T-helper 17 cell (primary cell): ENCODE data around the gene FICD. TPM values are rescaled to one million over a fixed set of nuclear protein-coding genes. Genes with fewer than 3 reads are reported as not detected.

Experiments used
- ATAC-seq: fragments of 150-1000 bp; cut with Tn5 transposase; 2 replicates; pipeline ENCODE4 v1.10.0; 2021; ENCODE audit warnings: mild to moderate bottlenecking, moderate library complexity
- DNase-seq, 3 donors: peaks; one replicate each; pipeline versions ENCODE4 v3.0.0 to v3.0.0-alpha.2; 2020 to 2021
- H3K9me3 ChIP-seq: one replicate; pipeline ENCODE4 v1.7.0; 2013; ENCODE audit warnings: low read length, mild to moderate bottlenecking; ENCODE audit not compliant: control insufficient read depth, poor library complexity, severe bottlenecking
- H3K27ac Mint-ChIP-seq: one replicate; pipeline ENCODE4 v1.8.0; 2022; ENCODE audit warnings: mild to moderate bottlenecking, moderate library complexity, mixed read lengths
- H3K27me3 Mint-ChIP-seq: one replicate; pipeline ENCODE4 v1.8.0; 2022; ENCODE audit warnings: mixed read lengths
- H3K36me3 Mint-ChIP-seq: one replicate; pipeline ENCODE4 v1.8.0; 2022; ENCODE audit warnings: low read depth, mixed read lengths
- H3K4me1 Mint-ChIP-seq: one replicate; pipeline ENCODE4 v1.8.0; 2022; ENCODE audit warnings: mild to moderate bottlenecking, mixed read lengths
- H3K4me3 Mint-ChIP-seq: one replicate; pipeline ENCODE4 v1.8.0; 2022; ENCODE audit warnings: mild to moderate bottlenecking, moderate library complexity, mixed read lengths
- total RNA-seq, 4 donors: library from RNA in 2 of 4; stranded (reverse) in 2 of 4; gene quantifications; one replicate each; pipeline ENCODE4 v1.2.3 and lab custom pipeline; 2022 to 2026

Gene FICD
- total RNA-seq, 2 donors from 2014 or later, result 4.4 to 5.1 TPM

DNA sequence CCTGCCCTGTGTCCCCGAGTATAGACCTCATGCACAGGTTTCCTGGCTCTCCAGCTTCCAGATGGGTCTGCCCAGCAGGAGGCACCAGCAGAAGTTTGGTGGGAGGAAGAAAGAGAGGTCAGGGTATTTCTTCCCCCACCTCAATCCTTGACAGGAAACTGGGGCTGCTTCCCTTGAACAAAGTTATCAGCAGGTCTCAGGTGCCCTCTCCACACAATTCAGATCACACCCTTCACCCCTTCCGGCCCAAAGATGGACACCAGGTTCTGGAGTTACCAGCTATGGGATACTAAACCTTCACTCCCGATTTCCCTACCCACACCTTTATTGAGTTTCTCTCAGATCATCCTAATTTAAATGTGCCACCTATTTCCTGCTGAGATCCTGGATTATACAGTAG is 44.7 kb downstream of the FICD start:
- H3K36me3 Mint-ChIP-seq, result peaks cover 3% of the 10 kb centered on the region
- H3K9me3 ChIP-seq, result no peaks in the 10 kb centered on the region
- peaks cover 32% of the 10 kb centered on the region for H3K4me1 Mint-ChIP-seq
- peak overlapping the region; percentile 100 for H3K27ac Mint-ChIP-seq
- no peaks in the 10 kb centered on the region for H3K27me3 Mint-ChIP-seq
- peak overlapping the region; percentile 100 for H3K4me3 Mint-ChIP-seq
- no peak for DNase-seq
- ATAC-seq, result no peak

GRCh38 chr12:108560321-108560721 is 45.2 kb downstream of the FICD start:
- no peaks in the 10 kb centered on the region for H3K27me3 Mint-ChIP-seq
- no peaks in the 10 kb centered on the region for H3K9me3 ChIP-seq
- DNase-seq, result no peak
- peaks cover 29% of the 10 kb centered on the region for H3K4me1 Mint-ChIP-seq
- H3K36me3 Mint-ChIP-seq, result peaks cover 3% of the 10 kb centered on the region
- peak overlapping the region; percentile 100 for H3K4me3 Mint-ChIP-seq
- peak overlapping the region; percentile 100 for H3K27ac Mint-ChIP-seq
- no peak for ATAC-seq

DNA sequence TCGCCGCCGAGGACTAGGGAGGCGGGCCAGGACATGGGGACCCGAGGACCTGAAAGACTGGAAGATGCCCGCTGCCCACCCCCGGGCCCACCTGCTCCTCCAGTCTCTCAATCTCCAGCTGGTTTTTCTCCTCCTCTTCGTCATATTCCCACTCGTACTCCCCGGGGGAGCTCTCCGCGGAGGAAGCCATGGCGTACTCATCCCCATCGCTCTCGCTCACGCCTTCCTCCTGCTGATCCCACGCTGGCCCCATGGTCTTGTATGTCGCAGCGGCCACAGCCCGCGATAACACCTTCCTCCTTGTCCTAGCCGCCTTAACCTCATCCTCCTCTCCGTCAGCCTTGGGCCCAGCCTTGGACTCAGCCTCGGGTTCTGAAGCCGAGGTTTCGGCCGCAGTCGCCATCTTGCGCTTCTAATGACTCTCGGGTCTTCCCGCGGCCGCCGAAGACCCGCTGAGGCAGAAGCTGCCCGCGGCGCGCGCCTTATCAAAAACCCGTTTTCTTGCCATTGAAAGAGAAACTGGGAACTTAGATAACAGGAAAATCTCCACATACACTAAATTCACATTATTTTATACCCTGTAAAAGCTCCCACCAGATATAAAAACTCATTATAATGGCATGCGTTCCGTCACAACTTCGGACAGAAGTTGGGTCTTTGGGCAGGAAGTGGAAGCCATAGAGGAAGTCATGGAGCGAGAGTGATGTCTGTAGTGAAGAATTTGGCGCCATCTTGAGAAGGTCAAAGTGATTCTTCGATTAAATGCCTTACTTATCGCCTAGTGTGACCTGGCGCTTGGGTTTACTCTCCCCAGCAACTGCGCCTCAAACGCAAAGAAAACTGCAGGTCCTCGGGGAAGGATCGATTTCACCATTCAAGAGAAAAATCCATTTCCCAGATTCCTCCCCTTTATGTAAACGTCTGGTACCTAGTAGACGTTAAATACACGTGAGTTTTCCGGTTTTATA is 46.0 kb downstream of the FICD start, which contains the start of gene SART3:
SART3 (minus strand) TSS at position 422 of the 968 bp plus-strand sequence; CDS start at position 403, 19 bp downstream.
- Mint-ChIP-seq H3K27ac (peak within 1 kb of the TSS; percentile 100), H3K36me3 (peaks cover 3% of the 10 kb centered on the region), H3K27me3 (no peaks in the 10 kb centered on the region), H3K4me3 (peak within 1 kb of the TSS; percentile 100), H3K4me1 (peaks cover 32% of the 10 kb centered on the region)
- peak; percentile 64 for ATAC-seq
- no peaks in the 10 kb centered on the region for H3K9me3 ChIP-seq
- DNase-seq, result peak; percentile 65 to 76 (median 68)

DNA sequence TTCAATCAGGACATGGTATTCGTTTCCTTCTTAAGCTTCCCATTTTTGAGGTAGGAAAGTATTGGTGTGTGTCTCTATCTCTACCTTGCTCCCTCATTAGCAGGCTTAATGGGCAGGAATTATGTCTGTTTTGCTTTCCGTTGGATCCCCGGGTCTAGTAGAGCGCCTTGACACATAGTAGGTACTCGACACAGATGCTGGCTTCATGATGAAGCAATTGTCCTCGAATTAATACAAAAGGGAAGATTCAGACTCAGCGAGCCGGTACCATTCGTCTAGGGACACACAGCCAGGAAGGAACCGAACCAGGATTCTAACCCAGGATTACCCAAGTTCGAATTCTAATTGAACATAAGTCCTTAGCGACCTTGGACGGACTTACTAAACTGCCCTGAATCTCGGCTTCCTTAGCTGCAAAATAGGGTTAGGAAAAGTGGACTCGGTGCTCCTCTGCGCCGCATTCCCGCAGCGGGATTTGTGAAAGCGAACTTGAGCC is 46.8 kb downstream of the FICD start:
- H3K36me3 Mint-ChIP-seq, result peaks cover 3% of the 10 kb centered on the region
- no peaks in the 10 kb centered on the region for H3K27me3 Mint-ChIP-seq
- ATAC-seq, result peak; percentile 2
- no peak for DNase-seq
- peaks cover 29% of the 10 kb centered on the region for H3K4me1 Mint-ChIP-seq
- no peaks in the 10 kb centered on the region for H3K9me3 ChIP-seq
- peak overlapping the region; percentile 100 for H3K4me3 Mint-ChIP-seq
- H3K27ac Mint-ChIP-seq, result peak overlapping the region; percentile 100

GRCh38 chr12:108562348-108563135 is 47.5 kb downstream of the FICD start, which contains the start of gene ISCU:
ISCU (plus strand) TSS chr12:108562596; CDS start chr12:108562623, 27 bp downstream.
- Mint-ChIP-seq H3K27ac (peak within 1 kb of the TSS; percentile 100), H3K4me1 (peaks cover 26% of the 10 kb centered on the region), H3K27me3 (no peaks in the 10 kb centered on the region), H3K4me3 (peak within 1 kb of the TSS; percentile 100), H3K36me3 (peaks cover 3% of the 10 kb centered on the region)
- DNase-seq (peak; percentile 99 to 100 (median 100)), ATAC-seq (peak; percentile 70)
- H3K9me3 ChIP-seq, result no peaks in the 10 kb centered on the region

DNA sequence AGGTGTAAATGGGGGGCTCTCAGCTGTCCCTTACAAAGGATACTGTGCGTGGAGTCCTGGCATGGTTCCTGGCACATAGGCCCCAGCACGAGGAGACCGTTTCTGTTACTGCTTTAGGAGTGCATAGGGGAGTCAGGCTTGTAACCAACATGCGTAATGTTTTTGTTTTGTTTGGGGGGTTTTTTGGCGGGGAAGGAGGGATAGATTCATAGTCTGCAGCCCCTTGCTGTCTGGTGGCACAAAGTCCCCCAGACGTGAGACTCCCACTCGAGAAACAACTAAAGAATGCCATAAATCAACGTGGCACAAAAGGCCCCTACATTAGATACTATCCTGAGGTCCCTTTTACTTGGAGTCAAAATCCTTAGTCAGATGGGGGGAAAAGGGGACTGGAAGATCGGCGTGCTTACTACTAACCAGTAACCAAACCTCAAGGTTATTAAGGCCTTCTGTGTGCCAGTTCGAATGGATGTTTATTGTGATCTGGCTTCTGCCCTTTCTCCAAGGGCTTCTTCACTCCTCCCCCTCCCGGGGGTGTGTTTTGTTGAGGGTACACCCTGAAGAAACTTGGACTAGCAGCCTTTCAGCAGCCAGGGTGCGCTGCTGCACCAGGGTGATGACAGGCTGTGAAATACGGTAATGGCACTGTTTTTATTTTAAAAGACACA is 48.2 kb downstream of the FICD start:
- DNase-seq, result peak; percentile 67 to 79 (median 76)
- ATAC-seq, result peak; percentile 62
- peak overlapping the region; percentile 100 for H3K4me3 Mint-ChIP-seq
- H3K27me3 Mint-ChIP-seq, result no peaks in the 10 kb centered on the region
- H3K27ac Mint-ChIP-seq, result peak overlapping the region; percentile 100
- H3K4me1 Mint-ChIP-seq, result peaks cover 26% of the 10 kb centered on the region
- H3K9me3 ChIP-seq, result no peaks in the 10 kb centered on the region
- peaks cover 3% of the 10 kb centered on the region for H3K36me3 Mint-ChIP-seq

DNA sequence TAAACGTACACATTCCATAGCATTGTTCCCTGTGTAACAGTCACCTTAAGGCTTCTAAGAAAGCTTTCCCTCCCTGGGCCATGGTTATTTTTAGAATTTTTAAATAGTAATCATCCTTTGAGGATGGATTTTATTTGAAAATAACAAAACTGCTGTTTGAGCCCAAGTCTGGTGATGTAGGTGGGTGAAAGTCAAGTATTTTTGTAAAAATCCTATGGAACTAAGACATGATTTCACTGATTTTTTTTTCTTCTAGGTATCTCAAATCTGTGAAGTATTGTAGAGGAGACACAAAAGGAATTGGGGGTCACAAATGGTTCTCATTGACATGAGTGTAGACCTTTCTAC is 48.7 kb downstream of the FICD start:
- no peaks in the 10 kb centered on the region for H3K27me3 Mint-ChIP-seq
- ATAC-seq (no peak), DNase-seq (no peak)
- H3K4me3 Mint-ChIP-seq, result peak overlapping the region; percentile 100
- H3K27ac Mint-ChIP-seq, result peak overlapping the region; percentile 100
- no peaks in the 10 kb centered on the region for H3K9me3 ChIP-seq
- H3K4me1 Mint-ChIP-seq, result peaks cover 29% of the 10 kb centered on the region
- peaks cover 5% of the 10 kb centered on the region for H3K36me3 Mint-ChIP-seq

- no peaks in the 10 kb centered on the region for H3K9me3 ChIP-seq
- Mint-ChIP-seq H3K27me3 (no peaks in the 10 kb centered on the region), H3K4me1 (peaks cover 34% of the 10 kb centered on the region), H3K4me3 (no peak overlapping the region), H3K36me3 (peaks cover 7% of the 10 kb centered on the region), H3K27ac (no peak overlapping the region)
- no peak for DNase-seq
- ATAC-seq, result no peak
Measured at GRCh38 chr12:108564724-108565123, 49.6 kb downstream of the FICD start.

DNA sequence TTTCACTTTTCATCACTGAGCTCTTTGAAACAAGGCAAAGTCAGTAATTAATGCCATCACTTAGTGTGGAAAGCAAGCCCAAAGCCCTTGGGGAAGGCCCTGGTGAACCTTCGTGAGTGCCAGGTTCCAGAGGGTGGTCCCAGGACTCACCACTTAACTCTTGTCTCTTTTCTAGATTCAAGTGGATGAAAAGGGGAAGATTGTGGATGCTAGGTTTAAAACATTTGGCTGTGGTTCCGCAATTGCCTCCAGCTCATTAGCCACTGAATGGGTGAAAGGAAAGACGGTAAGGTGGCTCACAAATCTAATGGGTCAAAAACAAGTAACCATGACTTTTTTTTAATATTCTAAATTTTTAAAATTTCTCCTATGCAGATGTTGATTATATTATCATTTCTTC is 50.1 kb downstream of the FICD start:
- ATAC-seq (no peak), DNase-seq (no peak)
- peak overlapping the region; percentile 99 for H3K27ac Mint-ChIP-seq
- no peaks in the 10 kb centered on the region for H3K27me3 Mint-ChIP-seq
- H3K9me3 ChIP-seq, result no peaks in the 10 kb centered on the region
- peaks cover 32% of the 10 kb centered on the region for H3K4me1 Mint-ChIP-seq
- peaks cover 7% of the 10 kb centered on the region for H3K36me3 Mint-ChIP-seq
- no peak overlapping the region for H3K4me3 Mint-ChIP-seq

- Mint-ChIP-seq H3K36me3 (peaks cover 5% of the 10 kb centered on the region), H3K27ac (peak overlapping the region; percentile 99), H3K4me3 (no peak overlapping the region), H3K27me3 (no peaks in the 10 kb centered on the region), H3K4me1 (peaks cover 31% of the 10 kb centered on the region)
- H3K9me3 ChIP-seq, result no peaks in the 10 kb centered on the region
- DNase-seq, result peak; percentile 40 to 66 (median 40)
- no peak for ATAC-seq
Measured at GRCh38 chr12:108565976-108566375, 50.9 kb downstream of the FICD start.

DNA sequence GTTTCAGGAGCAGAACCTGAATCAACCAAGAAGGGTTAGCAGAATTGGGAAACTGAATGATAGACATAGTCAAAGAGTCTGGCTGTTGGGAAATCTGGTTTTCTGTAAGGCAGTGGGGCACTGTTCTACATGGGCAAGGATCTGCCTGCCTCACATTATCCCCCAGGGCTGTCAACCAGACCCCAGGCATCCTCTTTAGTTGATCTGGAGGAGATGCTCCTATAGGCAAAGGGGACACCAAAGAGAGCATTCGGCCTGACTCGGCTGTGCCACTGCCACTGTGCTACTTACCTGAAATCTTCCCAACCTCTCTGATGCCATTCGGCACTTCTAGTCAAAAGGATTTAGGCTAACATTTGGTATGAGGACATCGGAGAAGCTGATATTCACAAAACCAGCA is 51.4 kb downstream of the FICD start:
- no peaks in the 10 kb centered on the region for H3K27me3 Mint-ChIP-seq
- H3K36me3 Mint-ChIP-seq, result peaks cover 4% of the 10 kb centered on the region
- H3K4me3 Mint-ChIP-seq, result no peak overlapping the region
- DNase-seq (no peak), ATAC-seq (no peak)
- H3K9me3 ChIP-seq, result no peaks in the 10 kb centered on the region
- H3K4me1 Mint-ChIP-seq, result peaks cover 31% of the 10 kb centered on the region
- H3K27ac Mint-ChIP-seq, result peak overlapping the region; percentile 99

GRCh38 chr12:108567406-108568337 is 52.6 kb downstream of the FICD start:
- DNase-seq (no peak), ATAC-seq (no peak)
- no peaks in the 10 kb centered on the region for H3K27me3 Mint-ChIP-seq
- H3K4me1 Mint-ChIP-seq, result peaks cover 38% of the 10 kb centered on the region
- peaks cover 4% of the 10 kb centered on the region for H3K36me3 Mint-ChIP-seq
- peak overlapping the region; percentile 99 for H3K27ac Mint-ChIP-seq
- H3K4me3 Mint-ChIP-seq, result peak overlapping the region; percentile 85
- H3K9me3 ChIP-seq, result no peaks in the 10 kb centered on the region
